HG03196 (cell line): ENCODE measurements around the gene NRGN.

Experiments
- ATAC-seq: cut with Tn5 transposase; IDR thresholded peaks from one replicate; pipeline ENCODE4 v1.9.1; 2021; ENCODE audit not compliant: unreplicated experiment

NRGN gene

DNA sequence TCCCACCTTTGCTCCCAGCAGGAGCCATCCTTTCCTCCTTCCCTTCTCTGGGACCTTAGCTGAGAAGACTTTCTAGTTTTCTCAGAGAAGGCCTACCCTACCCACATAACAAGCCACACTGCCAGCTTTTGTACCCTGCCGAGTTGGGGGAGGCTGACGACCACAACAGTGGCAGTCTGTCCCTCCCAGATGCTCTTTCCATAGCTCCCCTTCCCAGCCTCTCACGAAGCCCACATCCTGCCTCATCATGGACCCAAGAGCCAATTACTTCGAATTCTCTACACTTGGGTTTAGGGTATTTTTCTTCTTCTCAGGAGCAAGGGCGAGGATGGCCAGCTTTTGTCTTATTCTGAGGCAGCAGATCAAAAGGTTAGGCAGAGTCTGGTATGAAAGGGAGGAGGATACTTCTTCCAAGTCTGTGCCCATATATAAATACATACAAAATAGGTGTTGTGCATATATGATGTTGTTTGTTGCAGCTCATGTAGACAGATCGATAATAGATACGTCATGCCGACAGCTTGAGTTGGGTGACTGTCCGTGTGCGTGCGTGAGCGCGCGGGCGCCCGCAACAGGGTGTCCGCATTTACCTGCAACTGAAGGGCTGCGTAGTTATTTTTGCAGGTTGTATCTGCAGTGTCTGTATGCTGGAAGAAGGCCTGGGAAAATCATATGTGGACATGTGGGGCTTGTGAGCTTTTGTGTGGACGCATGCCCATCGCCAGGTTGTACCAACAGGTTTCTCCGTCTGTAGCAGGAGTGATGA lies 846 bp upstream of the NRGN start:
- ATAC-seq, result no peak

DNA sequence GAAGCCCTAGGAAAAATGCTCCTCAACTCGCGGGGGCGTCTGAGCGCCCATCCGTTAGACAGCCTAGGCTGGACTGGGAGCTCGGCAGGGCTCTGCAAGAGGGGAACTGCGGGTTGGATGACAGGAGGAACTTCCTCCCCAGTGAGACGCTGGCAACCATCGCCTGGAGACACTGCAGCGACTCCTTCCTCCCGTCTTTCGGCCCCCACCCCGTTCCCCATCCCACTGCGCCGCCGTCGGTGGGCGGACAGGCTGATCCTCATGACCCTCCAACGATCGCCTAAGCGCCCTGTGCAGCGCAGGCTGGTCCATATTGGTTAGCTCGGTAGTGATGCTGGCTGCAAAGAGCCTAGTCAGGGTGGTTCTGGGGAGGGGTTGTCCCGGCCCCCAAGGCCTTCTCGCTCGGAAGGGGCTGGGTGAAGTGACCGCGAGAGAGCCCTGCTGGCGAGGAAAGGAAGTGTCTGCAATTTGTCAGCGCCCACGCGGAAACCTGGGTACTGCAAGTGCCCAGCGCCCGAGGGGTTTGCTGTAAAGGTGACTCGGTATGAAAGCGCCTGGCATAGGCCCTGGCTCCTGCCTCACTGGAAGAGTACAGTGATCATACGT lies 638 bp downstream of the NRGN start:
- peak; percentile 50 for ATAC-seq

DNA sequence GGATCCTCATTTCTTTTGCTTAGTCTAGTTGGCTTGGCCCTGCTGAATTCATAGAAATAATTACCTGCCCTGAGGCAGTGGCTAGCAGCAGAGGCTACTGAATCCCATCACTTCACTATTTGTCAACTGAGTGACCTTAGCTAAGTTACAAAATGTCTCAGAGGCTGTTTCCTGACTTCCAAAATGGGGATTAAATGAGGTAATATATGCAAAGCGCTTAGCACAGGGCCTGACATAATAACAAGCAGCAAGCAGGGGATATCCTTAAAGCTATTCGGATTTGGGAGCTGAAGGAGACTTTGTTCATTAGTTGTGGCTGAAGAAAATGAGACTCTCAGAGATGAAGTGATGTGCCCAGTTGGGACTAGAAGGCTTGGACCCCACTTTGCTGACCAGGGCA lies 2.8 kb downstream of the NRGN start:
- no peak for ATAC-seq

DNA sequence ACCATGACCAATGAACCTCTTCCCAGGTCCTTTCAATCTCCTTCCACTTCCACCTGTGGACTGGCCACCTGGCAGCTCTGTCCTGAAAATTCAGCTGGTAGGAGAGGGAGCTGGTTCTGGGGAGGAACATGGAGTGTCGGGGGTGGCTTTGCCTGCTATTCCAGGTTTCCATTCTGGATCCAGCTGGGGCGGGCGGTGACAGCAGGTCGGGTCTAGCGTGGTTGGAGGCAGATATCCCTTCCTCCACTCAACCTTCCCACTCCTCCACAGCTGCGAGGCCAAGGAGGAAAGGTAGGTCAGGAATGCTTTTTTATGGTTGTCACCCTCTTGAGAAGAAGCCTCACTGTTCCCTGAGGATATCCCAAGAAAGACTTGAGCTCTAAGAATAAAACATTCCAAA lies 3.3 kb downstream of the NRGN start:
- no peak for ATAC-seq

DNA sequence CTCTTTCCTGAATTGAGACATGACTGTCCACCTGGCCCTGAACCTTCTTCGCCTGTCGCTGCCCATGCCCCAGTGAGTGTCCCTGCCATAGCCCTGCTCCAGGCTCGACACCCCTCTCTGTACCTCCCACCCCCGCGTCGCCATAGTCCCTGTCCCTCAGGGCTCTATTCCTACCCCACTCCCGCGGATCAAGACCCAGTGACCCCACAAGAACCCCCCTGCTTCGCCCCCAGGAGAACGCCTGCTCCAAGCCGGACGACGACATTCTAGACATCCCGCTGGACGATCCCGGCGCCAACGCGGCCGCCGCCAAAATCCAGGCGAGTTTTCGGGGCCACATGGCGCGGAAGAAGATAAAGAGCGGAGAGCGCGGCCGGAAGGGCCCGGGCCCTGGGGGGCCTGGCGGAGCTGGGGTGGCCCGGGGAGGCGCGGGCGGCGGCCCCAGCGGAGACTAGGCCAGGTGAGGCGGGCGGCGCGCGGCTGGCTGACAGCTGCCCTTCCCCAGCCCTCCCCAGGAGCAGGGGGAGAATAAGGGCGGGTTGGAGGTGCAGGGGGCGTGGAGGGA lies 5.6 kb downstream of the NRGN start:
- no peak for ATAC-seq

DNA sequence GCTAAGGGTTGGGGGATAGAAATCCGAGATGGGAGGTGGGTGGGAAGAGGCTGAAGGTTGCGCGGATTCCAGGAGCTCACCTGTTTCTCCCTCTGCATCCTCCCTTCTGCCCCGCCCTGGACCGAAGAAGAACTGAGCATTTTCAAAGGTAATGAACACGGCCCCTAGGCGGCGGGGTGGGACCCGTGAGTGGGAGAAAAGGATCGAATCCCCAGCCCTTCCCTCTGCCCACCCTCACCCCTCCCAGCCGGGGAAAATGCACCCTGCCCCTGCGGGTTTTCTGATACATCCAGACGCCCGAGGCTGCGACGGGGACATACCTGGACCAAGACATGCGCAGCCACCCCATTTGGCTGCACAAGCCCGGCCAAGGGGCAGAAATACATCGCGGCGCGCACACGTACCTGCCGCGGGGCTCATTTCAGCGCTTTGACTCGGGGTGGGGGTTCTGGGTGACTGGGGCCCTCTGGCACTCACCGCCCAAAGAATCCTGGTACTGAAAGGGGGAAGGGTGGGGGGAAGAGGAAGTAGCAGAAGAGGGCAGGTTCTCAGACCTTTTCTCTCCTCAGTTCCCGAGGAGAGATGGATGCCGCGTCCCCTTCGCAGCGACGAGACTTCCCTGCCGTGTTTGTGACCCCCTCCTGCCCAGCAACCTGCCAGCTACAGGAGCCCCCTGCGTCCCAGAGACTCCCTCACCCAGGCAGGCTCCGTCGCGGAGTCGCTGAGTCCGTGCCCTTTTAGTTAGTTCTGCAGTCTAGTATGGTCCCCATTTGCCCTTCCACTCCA lies 6.3 kb downstream of the NRGN start:
- peak; percentile 11 for ATAC-seq

DNA sequence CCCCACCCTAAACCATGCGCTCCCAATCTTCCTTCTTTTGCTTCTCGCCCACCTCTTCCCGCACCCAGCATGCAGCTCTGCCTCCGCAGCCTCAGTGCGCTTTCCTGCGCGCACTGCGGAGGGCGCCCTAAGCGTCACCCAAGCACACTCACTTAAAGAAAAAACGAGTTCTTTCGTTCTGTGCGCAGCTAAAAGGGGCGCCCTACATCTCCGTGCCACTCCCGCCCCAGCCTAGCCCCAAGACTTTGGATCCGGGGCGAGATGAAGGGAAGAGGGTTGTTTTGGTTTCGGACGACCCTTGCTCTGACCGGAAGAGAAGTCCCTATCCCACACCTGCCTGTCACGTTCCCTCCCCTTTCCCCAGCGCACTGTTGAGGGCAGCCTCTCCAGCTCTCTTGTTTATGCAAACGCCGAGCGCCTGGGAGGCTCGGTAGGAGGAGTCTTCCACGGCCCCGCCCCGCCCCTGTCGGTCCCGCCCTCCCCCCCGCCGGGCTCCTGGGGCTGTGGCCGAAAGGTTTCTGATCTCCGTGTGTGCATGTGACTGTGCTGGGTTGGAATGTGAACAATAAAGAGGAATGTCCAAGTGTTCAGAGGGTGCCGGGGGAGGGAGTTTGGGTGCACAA lies 7.0 kb downstream of the NRGN start:
- peak; percentile 90 for ATAC-seq

DNA sequence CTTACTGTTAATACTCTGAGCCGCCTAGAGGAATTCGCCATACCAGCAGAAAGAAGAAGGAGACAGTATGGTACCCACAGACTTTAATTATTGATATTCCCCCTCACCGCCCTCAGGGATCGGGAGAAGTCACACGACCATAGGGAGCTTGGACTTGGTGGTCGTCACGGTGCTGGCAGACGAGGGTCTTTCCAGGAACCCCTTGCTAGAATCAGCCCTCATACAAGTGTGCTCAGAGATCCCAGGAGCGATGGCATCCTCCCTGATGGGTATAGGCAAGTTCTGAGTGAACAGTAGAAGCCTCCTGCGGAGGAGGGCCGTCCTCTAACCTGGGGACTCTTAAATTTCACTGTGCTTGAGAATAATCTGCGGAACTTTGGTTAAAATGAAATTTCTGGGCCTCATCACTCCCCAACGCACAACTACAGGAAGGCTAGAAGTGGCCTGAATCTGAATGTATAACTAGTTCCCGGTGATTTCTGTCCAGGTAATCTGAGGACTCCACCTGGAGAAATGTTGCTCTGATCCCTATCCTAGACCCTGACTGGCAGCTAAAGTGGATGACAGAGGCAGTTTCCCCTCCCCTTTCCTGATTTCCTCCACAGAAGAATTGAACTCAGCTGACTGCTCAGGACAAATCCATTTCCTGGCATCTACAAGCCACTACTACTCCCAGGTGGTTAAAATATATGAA lies 7.8 kb downstream of the NRGN start:
- ATAC-seq, result no peak

DNA sequence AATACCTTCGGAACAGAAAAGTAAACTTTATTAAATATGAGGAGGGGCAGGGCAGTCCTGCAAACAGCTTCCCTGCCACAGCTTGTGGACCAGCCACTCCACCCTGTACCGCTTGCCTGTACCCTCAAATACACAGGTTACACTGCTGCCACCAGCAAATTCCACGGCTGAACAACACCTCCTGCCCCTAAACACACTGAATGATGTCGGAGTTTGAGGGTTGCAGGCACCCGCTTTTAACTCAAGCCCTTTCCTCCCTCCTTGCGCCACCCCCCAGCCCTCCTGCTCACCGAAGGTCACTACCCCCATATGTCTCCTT lies 8.3 kb downstream of the NRGN start:
- no peak for ATAC-seq

DNA sequence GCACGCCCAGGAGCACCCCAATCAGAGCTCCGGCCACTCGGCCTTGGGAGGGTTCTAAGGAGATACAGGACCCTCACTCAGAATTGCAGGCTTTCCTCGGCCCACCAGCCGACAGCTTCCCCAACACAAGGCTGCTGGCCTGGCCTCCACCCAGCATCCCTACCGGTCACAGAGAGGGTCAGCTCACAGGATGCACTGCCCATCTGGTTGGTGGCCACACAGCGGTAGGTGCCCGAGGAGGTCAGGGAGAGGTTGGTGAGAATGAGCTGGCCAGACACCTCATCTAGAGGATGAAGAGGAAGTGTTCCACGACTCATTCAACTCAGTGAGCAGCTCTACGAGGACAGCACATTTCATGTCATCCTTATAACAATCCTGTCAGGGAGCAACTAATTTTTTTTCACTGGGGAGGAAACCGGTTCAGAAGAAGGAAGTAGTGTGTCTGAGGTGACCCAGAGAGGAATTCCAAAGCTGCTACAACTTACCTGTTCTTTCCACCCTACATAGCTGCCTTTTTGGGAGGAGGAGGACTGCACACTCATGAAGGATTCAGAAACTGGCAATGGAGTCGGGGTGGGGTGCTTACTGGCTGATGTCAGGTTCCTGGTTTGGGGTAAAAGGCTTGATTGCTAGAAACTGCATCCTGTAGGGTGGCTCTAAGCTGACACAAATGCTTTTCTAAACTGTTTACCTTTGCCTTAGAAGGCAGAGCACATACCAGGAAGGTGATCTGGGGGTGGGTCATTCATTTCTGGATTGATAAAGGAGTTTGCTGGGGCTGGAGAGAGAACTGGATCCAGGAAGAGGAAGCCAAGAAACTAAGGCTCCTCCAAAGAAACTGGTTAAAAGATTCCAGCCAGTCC lies 9.0 kb downstream of the NRGN start:
- ATAC-seq, result no peak

DNA sequence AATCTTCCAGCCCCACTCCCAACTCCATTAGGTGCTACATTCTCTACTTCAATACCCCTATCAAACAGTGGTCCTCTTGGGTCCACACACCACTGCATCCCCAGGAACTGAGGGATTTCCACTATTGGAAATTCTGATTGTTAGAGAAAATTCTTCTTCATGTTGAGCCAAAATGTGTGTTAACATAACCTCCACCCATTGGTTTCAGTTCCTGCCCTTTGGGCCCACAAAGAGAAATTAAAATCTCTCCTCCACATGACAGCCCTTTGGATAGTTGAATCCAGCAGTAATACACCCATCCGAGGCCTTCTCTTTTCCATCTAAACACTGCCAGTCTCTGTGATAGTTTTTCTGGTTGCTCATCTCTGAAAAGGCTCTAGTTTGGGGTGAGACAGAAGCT lies 10.2 kb downstream of the NRGN start:
- no peak for ATAC-seq

DNA sequence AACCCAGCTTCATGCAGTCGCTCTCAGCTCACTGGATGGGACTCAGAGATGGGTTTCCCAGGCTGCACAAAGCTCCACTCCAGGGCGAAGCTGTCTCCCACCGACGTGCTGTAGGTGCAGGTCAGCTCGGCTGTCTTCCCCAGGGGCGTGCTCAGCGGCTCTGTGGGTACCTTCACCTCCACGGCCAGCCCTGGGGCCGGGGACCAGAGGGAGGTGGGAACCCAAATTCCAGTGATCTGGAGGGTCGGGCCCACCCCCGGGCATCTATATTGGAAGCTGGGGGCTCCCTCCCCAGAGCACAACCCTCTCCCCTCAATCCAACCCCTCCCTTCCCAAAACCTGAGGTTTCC lies 11.6 kb downstream of the NRGN start:
- no peak for ATAC-seq

DNA sequence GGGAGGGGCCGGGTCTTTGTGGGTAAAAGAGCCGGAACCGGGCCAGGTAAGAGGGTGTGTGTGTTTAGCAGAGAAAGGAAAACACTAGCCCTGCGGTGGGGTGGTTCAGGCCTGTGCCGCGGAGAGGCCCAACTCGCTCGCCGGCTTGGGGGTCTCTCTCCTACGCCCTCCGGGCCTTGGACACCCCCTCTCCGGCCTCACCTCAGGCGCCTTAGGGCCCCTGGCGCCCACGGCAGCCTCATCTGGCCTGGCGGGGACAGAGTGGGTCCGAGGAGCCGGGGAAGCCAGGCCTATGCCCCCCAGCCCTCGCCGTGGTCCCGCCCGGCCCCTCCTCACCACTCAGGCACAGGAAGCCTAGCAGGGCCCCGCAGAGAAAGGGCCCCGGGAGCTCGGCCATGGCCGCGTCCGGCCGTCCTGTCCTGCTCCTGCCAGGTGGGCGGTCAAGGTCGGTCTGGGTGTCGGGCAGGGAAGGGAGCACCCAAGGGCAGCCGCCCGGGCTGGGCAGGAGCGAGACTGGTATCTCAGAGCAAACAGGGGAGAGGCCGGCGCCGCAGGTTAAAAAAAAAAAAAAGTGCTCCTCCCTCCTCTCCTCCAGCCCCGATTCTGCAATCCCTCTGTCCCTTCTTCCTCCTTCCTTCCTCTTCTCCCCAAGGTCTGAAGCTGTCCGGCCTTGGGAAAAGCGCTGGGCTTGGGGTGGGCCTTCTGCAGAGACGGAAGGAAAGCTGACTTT lies 12.2 kb downstream of the NRGN start, which contains the start of gene VSIG2:
Gene VSIG2 (minus strand): TSS at position 515 of the 730 bp plus-strand sequence. CDS start 118 bp downstream, at position 397.
- no peak for ATAC-seq

DNA sequence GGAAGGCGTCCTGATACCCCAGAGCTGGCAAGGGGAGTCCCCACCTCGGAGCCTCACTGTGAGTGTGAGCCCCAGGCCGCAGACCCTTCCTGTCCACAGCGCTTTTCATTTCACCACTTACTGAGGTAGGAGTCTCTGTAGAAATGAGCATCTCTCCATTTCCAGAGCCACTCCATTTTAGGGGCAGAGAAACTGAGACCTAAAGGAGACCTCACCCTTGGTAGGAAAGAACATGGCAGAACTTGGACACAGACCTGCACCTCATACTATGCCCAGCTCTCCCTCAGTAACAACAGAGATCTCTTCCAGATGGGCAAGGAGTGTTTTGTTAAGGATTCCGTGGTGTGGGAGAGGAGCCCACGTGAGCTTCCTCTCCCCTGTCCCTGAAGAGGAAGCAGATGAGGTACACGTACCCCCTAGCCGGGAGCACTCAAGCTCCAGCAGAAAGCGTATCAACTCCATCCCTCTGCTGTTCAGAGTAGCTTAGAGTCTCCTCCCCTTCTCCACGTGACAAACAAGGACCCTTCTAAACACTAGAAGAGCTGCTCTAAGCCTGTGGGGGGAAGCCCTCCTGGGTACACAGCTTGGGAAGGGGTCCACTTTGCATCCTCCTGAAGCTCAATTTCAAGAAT lies 12.8 kb downstream of the NRGN start:
- no peak for ATAC-seq

DNA sequence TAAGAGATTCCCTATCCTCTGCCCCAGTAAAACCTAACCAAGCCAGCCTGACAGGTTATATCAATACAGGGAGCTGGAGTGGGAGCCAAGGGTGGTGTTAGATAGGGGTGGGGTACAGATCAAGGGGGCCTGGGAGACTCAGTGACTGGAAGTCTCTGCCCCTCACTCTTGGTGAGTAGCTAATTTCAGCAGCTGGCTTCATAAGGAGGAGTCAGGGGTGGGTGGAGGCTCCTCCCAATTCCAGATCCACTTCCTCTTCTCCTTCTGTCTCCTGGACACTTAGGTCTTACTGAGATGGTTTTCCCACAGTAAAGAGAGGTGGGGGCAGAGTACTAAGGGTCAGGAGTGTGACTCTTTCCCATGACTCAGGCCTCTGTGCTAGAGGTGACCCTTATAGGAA lies 13.5 kb downstream of the NRGN start:
- ATAC-seq, result no peak

DNA sequence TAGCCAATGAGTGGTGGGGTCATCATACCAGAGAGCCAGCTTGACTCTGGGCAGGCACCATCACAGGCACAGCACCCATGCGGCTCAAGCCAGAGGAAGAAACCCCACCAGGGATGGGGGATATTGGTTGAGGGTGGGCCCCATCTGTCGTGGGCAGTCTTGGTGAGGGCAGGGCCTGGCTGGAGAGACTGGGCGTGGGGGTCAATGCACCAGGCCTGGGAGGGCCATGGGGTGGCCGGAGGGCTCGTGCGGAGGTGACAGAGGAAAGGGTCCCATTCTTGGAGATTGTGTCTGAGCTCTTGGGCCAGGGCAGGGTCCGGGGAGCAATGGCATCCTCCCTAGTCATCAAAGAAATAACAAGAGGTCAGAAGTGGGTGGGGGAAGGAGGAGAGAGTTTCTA lies 13.9 kb downstream of the NRGN start:
- ATAC-seq, result no peak

DNA sequence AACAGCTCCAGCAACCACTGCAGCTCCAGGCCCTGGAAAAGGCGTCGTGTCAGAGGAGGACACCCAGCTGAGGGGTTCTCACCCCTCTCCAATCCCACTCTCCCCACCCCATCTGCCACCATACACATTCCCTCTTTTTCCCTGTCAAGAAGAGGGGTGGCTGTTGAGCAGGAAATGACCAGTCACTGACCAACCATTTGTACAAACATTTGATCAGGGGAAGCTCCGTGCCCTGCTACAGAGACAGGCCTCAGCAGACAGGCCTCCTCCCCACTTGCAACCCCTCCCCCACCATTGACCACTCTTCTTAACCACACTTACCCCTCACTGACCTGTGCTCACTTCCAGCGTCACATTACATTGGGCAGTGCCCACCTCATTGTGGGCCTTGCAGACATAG lies 14.6 kb downstream of the NRGN start:
- no peak for ATAC-seq

DNA sequence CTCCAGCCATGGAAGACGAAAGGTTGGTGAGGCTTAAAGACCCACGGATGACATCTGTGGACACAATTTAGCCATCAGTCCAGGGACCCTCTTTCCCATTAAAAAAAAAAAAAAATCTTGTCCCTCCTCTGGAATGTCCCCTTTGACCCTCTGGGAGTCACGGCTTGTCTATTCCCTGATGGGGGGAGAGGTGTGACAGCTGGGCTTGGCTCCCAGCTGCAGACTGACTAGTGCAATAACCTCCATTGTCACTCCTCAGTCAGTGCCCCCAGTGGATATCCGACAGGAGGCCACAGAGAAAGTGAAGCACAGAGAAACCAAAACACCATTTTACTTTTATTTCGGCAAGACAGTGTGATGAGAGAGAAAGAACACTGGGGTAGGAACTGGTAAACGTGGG lies 15.0 kb downstream of the NRGN start:
- ATAC-seq, result no peak
